ENCODE data around the gene ITGA7.
A peak's percentile ranks its signal among the peaks of the same experiment; 100 is the strongest.

Gene ITGA7, protein sequence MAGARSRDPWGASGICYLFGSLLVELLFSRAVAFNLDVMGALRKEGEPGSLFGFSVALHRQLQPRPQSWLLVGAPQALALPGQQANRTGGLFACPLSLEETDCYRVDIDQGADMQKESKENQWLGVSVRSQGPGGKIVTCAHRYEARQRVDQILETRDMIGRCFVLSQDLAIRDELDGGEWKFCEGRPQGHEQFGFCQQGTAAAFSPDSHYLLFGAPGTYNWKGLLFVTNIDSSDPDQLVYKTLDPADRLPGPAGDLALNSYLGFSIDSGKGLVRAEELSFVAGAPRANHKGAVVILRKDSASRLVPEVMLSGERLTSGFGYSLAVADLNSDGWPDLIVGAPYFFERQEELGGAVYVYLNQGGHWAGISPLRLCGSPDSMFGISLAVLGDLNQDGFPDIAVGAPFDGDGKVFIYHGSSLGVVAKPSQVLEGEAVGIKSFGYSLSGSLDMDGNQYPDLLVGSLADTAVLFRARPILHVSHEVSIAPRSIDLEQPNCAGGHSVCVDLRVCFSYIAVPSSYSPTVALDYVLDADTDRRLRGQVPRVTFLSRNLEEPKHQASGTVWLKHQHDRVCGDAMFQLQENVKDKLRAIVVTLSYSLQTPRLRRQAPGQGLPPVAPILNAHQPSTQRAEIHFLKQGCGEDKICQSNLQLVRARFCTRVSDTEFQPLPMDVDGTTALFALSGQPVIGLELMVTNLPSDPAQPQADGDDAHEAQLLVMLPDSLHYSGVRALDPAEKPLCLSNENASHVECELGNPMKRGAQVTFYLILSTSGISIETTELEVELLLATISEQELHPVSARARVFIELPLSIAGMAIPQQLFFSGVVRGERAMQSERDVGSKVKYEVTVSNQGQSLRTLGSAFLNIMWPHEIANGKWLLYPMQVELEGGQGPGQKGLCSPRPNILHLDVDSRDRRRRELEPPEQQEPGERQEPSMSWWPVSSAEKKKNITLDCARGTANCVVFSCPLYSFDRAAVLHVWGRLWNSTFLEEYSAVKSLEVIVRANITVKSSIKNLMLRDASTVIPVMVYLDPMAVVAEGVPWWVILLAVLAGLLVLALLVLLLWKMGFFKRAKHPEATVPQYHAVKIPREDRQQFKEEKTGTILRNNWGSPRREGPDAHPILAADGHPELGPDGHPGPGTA

DNA sequence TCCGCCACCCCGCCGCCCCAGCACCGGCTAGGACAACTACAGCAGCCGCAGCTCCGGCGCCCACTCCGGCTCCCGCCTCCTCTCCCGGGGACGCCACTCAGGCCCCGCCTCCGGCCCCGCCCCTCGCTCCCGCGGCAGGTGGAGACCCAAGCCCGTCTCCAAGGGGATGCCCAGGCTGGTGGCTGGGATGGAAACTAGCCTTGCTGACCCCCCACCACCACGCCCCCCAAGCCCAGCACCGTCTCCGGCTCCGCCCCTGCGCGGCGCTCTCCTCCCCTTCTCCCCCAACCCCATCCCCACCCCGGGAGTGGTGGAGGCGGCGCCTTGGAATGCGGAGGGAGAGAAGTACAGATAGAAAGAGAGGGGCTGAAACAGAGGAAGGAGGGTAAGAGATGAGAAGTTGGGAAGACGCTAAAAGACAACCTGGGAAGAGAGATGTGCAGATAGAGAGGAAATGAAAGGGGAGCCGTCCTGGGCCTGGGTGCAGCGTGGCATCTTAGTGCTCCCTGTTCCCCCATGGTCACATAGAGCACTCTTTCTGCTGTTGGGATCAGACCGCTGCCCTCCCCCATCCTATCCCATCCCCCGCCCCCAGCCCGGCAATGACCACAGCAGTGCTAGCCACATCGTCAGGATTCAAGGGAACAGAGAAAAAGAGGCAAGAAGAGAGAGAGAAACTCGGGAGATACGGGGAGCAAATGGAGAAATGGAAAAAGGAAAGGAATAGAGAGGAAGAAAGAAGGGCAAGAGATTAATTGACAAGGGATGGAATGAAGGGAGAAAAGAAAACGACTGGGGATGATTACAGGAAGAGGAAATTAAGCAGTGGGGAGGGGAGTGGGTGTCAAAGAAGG, at the start of gene ITGA7:
TSS of gene ITGA7 (minus strand) at position 64 of the 854 bp plus-strand sequence. CDS start 222 bp downstream, outside the sequence.
- no peak for DNase-seq

DNA sequence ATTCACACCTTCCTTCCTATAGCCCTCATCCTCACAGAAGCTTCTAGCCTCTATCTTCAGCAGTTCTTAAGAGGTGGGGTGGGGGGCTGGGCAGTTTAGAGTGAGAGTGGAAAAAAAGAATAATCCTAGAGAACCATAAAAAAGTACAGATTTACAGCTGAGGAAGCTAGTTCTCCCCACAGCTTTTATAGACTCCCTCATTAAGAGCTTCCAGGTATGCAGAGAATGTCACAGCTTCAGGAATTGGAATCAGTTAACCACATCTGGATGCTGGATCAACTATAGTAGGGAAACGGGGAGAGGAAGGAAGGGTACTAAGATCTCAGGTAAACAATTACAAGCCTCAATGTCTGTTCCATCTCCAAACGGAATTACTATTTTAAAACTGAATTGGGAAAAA, 47.5 kb upstream of the ITGA7 start:
- DNase-seq, result no peak

DNA sequence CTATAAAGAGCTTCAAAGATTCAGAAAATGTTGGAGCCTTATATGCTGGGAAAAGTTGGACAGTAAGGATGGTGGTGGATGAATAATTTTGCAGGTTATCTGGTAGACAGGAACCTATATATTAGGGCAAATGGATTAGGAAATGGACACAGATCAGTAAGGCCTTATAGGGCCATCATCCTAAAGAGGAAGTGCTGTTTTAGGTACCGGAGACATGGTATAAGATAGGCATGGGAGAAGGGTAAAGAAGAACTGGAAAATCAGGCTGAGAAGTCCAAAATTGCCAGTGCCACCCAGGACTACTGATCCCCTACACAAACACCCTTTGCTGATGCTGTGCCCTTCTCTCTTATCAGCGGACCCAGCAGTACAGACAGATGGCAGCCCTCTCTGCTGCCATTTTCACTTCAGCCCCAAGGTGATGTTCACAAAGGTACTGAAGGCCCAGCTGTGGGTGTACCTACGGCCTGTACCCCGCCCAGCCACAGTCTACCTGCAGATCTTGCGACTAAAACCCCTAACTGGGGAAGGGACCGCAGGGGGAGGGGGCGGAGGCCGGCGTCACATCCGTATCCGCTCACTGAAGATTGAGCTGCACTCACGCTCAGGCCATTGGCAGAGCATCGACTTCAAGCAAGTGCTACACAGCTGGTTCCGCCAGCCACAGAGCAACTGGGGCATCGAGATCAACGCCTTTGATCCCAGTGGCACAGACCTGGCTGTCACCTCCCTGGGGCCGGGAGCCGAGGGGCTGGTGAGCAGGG, 40.7 kb upstream of the ITGA7 start:
- no peak for DNase-seq

DNA sequence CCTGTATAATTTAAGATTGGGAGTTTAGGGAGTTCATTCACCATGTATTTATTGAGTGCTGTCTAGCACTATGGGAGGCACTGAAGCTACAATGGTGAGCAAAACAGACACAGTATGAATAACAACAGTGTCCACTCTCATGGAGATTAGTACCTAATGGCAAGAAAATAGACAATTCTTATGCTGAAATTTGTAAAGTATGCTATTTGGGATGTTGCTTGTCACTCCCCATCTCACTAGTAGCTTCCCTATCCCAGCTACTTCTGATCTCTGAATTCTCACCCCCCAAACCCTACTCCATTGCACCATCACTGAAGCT, 39.2 kb upstream of the ITGA7 start:
- DNase-seq, result no peak

DNA sequence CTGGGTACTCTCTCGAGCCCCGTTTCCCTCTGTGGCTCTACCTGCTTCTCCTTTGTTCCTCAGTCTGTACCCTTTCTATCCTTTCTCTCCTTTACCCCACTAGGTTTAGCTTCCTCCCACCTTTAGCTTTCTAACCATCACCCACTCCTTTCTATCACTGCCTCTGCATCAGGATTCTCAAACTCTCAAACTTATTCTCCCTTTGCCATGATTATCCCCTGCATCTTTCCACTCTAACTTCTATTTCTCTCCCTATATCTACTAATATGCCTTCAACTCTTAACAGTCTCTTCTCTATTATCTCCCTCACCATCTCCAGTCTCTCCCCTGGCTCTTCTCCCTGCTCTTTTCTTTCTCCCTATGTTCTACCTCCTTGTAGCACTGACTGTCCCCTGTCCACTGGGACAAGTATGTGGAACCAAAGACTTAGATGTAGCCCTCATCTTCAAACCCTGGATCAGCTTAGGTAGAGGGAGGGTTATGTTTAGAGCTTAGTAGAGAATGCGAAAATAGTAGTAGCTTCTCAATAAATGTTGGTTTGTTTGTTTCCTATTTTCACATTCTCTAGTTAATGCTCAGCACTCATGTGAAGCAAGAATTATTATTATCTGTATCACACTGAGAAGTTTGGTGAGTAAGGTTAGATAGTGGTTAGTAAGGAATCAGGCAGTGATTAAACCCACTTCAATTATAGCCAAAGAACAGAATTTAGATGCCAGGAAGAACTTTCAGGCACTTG, 38.6 kb upstream of the ITGA7 start:
- DNase-seq, result no peak

DNA sequence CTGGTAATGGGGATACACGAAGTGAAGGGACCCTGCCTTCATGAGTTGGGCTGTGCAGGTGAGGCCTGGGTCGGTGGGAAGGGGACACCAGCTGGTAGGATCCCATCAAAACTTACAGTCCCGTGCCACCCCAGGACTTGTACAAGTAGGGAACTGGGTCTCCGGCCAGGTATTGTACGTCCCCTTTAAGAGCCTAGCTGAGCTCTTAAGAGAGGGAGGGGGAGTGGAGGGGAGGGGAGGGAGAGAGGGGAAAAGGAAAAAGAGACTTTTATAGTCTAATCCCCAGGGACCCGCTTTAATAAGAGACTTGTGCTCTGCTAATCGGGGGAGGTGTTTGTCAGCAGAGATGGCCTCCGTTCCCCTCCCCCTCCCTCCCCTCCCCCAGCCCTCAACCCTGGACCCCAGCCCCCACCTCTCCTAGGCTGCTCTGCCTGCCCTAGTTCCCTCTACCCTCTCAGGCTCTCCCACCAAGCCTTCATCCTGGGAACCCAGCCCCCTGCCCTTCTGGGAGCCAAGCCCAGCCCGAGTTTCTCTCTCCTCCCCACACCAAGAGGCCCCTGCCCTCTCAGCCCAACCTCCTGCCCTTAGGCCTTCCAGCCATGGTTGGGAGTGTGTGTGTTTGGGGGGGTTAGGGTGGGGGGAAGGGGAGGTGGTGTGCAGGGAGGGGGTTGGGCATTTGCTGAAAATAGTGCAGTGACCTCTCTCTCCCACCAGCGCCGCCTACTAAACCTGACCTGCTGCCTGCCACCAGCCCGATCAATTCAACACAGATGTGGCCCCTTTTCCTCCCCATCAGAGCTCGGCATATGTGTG, 37.9 kb upstream of the ITGA7 start:
- DNase-seq, result no peak

DNA sequence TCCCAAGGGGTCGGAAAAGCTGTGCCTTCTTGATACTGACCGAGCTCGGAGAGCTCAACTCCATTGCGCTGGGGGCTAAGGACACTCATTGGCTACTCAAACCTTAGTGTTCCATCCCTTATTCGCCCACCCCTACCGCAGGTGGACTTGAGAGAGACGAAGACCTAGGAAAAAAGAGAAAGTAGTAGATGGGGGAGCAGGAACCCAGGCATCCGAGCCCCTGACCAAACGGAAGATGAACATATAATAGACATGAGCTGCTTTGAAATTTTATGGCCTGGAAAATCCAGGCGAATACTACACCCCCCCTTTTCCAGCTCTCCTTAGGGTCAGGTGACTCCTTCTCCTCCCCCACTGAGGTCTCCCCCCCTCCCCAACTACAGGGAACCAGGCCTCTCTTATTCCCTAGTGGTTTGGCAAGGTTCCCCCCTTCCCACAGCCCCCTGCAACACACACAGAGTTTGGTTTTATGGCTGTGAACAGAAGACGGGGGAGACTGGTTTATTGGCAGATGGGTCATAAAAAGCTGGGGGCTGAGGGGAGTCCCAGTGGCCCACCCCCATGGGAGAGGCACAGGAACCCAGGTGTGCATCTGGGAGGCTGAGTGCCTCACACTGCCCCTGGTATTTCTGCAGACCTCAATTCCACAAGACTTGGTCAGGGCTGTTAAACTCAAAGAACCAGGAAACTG, 36.8 kb upstream of the ITGA7 start:
- no peak for DNase-seq

DNA sequence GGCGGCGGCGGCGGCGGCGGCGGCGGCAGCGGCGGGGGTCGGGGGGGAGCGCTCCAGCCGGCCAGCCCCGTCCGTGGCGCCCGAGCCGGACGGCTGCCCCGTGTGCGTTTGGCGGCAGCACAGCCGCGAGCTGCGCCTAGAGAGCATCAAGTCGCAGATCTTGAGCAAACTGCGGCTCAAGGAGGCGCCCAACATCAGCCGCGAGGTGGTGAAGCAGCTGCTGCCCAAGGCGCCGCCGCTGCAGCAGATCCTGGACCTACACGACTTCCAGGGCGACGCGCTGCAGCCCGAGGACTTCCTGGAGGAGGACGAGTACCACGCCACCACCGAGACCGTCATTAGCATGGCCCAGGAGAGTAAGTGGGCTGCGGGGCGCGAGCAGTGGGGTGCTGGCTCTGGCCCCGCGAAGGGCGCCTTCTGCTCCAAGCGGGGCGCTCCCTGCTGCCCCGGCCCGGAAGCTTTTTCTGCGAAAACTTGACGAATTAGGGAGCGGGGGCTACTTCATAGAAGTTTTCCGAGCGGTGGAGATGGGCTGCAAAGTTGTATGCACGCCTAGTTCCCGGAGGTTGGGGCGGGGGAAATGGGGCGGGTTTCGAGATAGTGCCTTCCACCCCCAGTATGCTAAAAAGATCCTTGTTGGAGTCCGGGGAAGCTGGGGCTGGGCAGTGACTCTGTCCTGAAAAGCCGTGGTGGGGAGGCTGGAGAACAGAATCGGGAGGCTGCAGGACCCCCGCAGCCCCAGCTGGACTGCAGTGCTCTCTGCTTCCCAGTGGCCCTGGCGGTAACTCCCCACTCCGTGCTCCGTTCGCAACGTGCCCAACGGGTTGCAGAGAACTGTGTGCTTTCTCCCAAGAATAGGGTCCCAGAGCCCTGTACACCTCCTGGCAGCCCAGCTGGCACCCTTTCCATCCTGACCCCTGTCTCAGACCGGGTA, 36.0 kb upstream of the ITGA7 start:
- DNase-seq, result peak; percentile 63

DNA sequence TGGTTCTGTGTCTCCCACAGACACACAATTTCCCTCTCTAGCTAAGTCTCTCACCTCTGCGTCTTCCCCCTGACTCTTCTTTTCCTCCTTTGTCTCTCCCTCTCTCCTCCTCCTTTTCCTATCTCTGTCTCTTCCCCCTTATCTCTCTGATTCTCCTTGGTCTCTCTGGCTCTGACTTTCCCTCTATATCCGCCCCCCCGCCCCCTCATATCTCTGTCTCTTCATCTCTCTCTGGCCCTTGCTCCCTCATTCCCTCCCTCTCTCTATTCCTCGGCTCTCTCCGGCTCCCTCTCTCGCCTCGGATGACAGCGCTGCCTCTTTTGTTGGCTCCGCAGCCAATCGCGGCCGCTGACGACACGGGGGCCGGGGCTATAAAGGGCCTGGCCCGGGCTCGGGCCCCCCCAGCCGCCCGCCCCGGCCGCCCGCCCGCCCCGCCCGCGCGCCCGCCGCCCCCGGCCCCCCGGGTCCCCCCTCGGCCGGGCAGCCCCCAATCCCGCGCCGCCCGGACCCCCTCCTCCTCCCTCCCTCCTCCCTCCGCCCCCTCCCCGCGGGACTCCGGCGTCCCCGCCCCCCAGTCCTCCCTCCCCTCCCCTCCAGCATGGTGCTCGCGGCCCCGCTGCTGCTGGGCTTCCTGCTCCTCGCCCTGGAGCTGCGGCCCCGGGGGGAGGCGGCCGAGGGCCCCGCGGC, 35.2 kb upstream of the ITGA7 start, which contains the start of gene GDF11:
TSS of gene GDF11 (plus strand) at position 404 of the 687 bp plus-strand sequence. CDS start at position 599, 195 bp downstream.
- DNase-seq, result peak; percentile 83

DNA sequence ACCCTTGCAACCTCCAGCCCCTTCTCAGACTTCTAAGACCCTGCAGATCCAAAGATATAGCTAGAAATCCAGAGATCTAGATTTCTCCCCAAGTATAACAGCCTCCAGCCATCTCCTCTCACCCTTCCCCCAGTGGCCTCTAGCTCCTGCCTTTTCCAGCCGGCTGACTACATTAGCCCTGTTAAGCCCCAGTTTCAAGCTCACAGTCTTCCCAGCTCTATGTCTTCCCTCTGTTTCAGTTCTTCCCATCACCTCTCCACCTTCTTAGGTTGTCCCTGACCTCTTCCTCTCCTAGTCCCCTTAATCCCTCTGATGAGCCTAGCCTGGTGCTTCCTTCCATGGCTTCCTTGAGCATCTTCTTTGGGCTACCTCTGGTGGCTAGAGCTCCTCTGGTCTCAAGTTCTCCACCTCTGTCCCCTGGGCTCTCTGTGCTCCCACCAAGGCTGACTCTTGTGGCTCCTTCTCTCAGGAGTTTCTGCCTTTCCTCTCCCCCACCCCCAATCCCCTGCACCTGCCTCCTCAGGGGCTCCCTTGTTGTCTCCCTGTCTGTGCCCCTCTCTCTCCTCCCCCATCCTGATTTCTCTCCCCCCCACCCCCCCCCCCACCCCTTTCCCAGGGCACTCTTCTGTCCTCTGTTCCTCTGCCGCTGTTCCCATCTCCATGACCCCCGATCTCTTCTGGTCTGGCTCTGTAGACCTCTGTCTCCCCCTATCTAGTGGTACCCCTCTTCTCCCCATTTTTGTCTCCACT, 34.4 kb upstream of the ITGA7 start:
- no peak for DNase-seq

DNA sequence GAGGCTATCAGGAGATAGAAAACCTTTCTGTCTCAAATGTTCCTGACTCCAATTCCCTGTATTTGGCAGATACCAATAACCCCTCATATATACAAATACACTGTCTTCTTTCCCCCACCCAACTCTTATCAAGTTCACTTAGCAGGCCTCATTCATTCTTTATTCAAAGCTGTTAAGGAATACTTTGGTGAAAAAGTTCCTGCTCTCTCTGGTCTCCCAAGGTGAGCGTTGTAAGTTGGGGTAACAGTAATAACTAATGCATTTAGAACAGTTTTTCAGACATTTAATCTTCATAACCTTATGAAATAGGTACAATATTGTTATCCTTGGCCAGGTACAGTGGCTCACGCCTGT, 31.3 kb upstream of the ITGA7 start:
- no peak for DNase-seq

DNA sequence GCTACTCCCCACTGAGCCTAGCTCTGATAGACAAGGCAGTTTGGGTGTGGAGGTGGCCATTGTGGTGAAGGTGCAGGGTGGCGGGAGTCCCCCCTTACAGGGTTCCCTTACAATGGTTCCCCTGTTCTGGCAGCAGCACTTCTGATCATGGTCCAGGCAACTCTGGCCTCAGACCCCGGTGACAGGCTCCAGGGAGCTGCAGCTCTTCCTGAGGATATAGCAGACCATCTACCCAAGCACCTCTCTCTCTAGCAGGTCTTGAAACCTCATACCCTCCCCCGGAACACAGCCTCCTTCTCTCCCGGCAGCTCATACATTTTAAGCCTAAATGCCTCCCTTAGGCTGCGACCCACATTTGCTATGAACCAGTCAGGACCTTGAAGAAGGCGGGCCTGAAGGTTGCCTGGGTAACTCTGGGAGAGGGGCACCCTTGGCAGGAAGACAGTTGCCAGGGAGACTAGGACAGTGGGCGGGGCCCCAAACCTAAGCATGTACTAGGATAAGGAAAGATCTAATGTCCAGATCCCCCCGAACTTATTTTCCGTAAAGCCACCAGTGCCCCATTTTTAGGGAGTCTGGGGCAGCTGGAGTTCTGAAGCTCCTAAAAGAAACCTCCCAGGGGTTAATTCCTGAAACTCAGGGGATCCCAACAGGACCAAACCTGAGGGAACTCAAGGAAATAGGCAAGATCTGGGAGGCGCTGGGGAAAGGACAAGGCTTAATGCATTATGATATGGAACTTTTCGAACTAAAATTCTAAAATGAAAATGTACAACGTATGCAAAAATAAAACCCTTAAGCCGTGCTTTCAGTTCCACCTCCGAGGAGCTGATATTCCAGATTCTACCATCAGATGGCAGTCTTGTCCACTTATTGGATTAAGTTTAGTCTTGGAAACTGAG, 30.7 kb upstream of the ITGA7 start:
- peak; percentile 93 for DNase-seq

DNA sequence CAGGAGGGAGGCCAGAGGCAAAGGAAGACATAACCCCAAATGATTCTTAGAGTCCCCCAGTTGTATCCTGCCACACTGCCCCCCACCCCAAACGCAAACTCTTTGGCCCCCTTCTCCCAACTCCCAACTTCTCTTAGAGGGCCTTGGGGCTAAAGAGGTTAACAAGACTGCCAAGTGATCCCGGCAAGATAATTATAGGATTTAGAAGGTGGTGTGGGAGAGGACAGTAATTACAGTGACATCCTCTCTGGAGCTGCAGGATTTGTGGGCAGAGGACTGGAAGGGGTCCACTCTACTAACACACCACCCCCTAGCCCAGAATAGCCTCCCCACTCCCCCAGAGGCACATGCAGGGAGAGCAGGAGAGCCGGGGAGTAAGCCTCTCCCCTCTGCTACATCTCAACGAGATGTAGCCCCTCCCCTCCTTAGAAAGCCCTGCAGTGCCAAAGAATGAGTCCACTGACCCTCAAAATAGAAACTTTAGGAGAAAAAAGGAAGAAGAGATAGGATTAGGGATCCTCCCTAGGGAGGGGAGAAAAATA, 29.9 kb upstream of the ITGA7 start:
- peak; percentile 40 for DNase-seq

DNA sequence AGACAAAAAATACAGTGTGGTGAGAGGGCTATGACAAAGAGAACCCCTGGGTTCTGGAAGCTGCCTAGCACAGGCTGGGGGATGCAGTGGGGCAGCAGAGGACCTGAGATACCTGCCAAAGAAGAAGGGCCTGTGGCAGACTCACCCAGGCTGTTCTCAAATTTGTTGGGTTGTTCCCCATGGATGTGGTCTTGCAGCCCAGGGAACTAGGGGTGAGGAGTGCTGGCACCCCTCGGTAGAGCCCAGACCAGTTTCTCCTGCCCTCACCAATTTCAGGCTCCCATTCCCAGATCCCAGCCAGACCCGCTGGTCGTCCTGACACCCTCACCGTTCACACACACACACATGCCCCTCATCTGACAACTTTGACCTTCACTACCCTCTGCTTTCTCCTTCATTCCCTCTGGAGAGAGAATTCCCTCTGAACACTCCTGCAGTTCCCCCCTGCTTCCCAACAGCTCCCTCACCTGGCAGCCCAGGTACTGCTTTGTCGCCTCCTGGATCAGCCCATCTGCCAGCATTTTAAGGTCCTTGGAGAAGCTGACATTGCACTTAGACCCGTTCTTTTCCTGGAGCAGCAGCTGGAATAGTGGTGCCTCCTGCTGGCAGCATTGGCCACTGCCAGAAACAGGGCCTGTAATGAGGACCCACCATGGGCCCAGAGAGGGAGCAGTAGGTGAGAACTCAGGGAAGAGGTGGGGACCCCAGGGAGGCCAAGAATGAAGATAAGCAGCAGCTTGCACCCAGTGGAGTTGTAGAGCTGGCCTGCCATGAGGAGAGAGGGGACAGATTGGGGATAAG, 29.3 kb upstream of the ITGA7 start:
- DNase-seq, result peak; percentile 83

DNA sequence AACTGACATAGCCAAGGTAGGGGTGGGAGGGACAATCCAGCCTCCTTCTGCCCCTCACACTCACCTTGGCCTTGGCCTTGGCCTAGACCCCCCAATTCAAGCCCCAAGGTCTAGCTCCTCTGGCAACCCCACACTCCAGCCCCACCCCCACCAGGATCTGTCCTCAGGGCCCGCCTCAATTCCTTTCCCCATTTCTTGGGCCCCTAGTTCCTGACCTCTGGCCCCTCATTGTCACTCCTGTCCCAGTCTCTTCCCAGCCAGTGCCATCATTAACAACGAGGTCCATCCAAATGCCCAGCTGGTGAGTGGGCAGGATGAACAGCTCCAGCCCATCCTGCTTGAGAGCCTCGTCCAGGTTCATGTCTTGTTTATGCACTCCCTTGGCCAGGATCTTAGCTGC, 28.4 kb upstream of the ITGA7 start:
- DNase-seq, result no peak

All from hematopoietic multipotent progenitor cell treated with erythropoietin and hydrocortisone succinate and interleukin-3 and kit ligand, for 8 days (in vitro differentiated cells).